GM10248 (cell line): ENCODE measurements around the gene OR8G1.

Source experiments
- CTCF ChIA-PET: fragments of 300-600 bp; sonication (Branson Sonifier 250); formaldehyde crosslinking; extraction: SDS; loops from one replicate; lab custom pipeline; 2021; ENCODE audit warnings: antibody characterized with exemption; lab: Yijun Ruan, JAX
- POLR2A ChIA-PET: fragments of 350-650 bp; sonication (Branson Sonifier 250); formaldehyde crosslinking; extraction: SDS; loops from one replicate; lab custom pipeline; 2020; ENCODE audit warnings: antibody characterized with exemption; lab: Yijun Ruan, JAX
- DNase-seq: peaks from one replicate; pipeline ENCODE4 v3.0.0; 2012; ENCODE audit errors: extremely low spot score
- CTCF ChIP-seq: IDR thresholded peaks from 2 replicates; pipeline ENCODE4 v1.5.1; 2012; ENCODE audit warnings: mild to moderate bottlenecking, low read depth; ENCODE audit errors: extremely low read depth, missing control alignments, control extremely low read depth

The OR8G1 gene

GRCh38 chr11:124240621-124241397 lies at the start of gene OR8G1:
TSS of gene OR8G1 (plus strand) at chr11:124241095. CDS start at chr11:124249676, 8,581 bp downstream.
- no peak for DNase-seq
- TF ChIP-seq CTCF, result no peak
- ChIA-PET CTCF (interaction anchor here (1.3 to 1.4 kb wide), 2 partner anchors 10 to 29 kb away, joined by 3 read pairs; no protein-coding TSS in a partner anchor), POLR2A (no interaction called here)

- POLR2A ChIA-PET, result no interaction called here
- TF ChIP-seq CTCF, result no peak
- CTCF ChIA-PET, result interaction anchor here (1.5 to 5.3 kb wide), 7 partner anchors 14 to 124 kb away, joined by 3 to 26 read pairs (median 9); no protein-coding TSS in a partner anchor
- no peak for DNase-seq
Measured at GRCh38 chr11:124193221-124194010, 47.5 kb upstream of the OR8G1 start.

GRCh38 chr11:124194293-124195188 lies 46.4 kb upstream of the OR8G1 start:
- ChIA-PET CTCF (interaction anchor here (0.7 to 5.3 kb wide), 16 partner anchors 10 to 131 kb away, joined by 3 to 26 read pairs (median 4); no protein-coding TSS in a partner anchor), POLR2A (no interaction called here)
- no peak for DNase-seq
- TF ChIP-seq CTCF, result no peak

- ChIA-PET CTCF (interaction anchor here (0.8 to 5.3 kb wide), 13 partner anchors 9 to 131 kb away, joined by 3 to 26 read pairs (median 6); no protein-coding TSS in a partner anchor), POLR2A (no interaction called here)
- DNase-seq, result peak; percentile 38
- TF ChIP-seq CTCF, result peak; percentile 65
Measured at GRCh38 chr11:124195189-124195734, 45.6 kb upstream of the OR8G1 start.

- DNase-seq, result no peak
- ChIA-PET CTCF (interaction anchor here (0.8 to 2.0 kb wide), 5 partner anchors 11 to 129 kb away, joined by 3 to 6 read pairs (median 3); no protein-coding TSS in a partner anchor), POLR2A (no interaction called here)
- no peak for TF ChIP-seq CTCF
Measured at GRCh38 chr11:124197999-124198398, 42.9 kb upstream of the OR8G1 start.
